IMR-90 (cell line): ENCODE measurements around the gene ADARB2. TPM values are rescaled to one million over a fixed set of nuclear protein-coding genes. Genes with fewer than 3 reads are reported as not detected.

ENCODE experiments used
- ATAC-seq: fragments of 200-7000 bp; cut with Tn5 transposase; 2 replicates; pipeline ENCODE4 v1.9.1; 2020; ENCODE audit warnings: low read depth, mild to moderate bottlenecking, moderate library complexity
- BruUV-seq: library from RNA; stranded (reverse); fragments of 400-500 nt; replicated peaks from 2 replicates; lab custom pipeline; 2021; lab: Mats Ljungman, UMichigan
- CTCF ChIA-PET: fragments of 300-600 bp; formaldehyde crosslinking; extraction: SDS; loops from one replicate; lab custom pipeline; 2021; ENCODE audit warnings: antibody characterized with exemption; lab: Yijun Ruan, JAX
- POLR2A ChIA-PET: fragments of 300-600 bp; sonication (Branson Sonifier 250); formaldehyde crosslinking; loops from one replicate; lab custom pipeline; 2022; ENCODE audit warnings: antibody characterized with exemption; ENCODE audit not compliant: unreplicated experiment; lab: Charles Lee
- DNase-seq: peaks from one replicate; pipeline ENCODE4 v3.0.0; 2013
- H2AFZ ChIP-seq: replicated peaks from 2 replicates; pipeline ENCODE3; 2013; ENCODE audit warnings: low read length, mild to moderate bottlenecking; ENCODE audit not compliant: poor library complexity
- H2AK5ac ChIP-seq: 2 replicates; pipeline ENCODE4 v1.6.1; 2013; ENCODE audit warnings: low read depth, low read length, inconsistent platforms
- H2AK9ac ChIP-seq: replicated peaks from 2 replicates; pipeline ENCODE3; 2013; ENCODE audit warnings: mild to moderate bottlenecking, low read depth, low read length, moderate library complexity; ENCODE audit not compliant: poor library complexity
- H2BK120ac ChIP-seq: 2 replicates; pipeline ENCODE4 v1.6.1; 2013; ENCODE audit warnings: low read depth, low read length, inconsistent platforms
- H2BK15ac ChIP-seq: 3 replicates; pipeline ENCODE4 v1.6.1; 2013; ENCODE audit warnings: low read depth, low read length, inconsistent platforms
- H2BK20ac ChIP-seq: 2 replicates; pipeline ENCODE4 v1.6.1; 2013; ENCODE audit warnings: low read depth, mild to moderate bottlenecking, inconsistent platforms, low read length, moderate library complexity
- H2BK5ac ChIP-seq: 2 replicates; pipeline ENCODE4 v1.6.1; 2013; ENCODE audit warnings: mild to moderate bottlenecking, low read depth, low read length, inconsistent platforms; ENCODE audit not compliant: poor library complexity, severe bottlenecking
- H3K14ac ChIP-seq: replicated peaks from 2 replicates; pipeline ENCODE4 v1.6.1; 2013; ENCODE audit warnings: low read depth, low read length, inconsistent platforms
- H3K18ac ChIP-seq: 2 replicates; pipeline ENCODE4 v1.6.1; 2013; ENCODE audit warnings: low read depth, low read length, control low read depth
- H3K23ac ChIP-seq: 2 replicates; pipeline ENCODE4 v1.6.1; 2013; ENCODE audit warnings: low read depth, low read length, inconsistent platforms
- H3K27ac ChIP-seq: 2 replicates; pipeline ENCODE4 v1.5.1; 2013; ENCODE audit warnings: mild to moderate bottlenecking, control low read depth, low read length; ENCODE audit not compliant: insufficient read depth
- H3K27me3 ChIP-seq: 2 replicates; pipeline ENCODE4 v1.6.1; 2013; ENCODE audit warnings: low read length; ENCODE audit not compliant: control insufficient read depth, insufficient read depth
- H3K36me3 ChIP-seq: 2 replicates; pipeline ENCODE4 v1.6.1; 2013; ENCODE audit warnings: low read length, mixed read lengths; ENCODE audit not compliant: control insufficient read depth, insufficient read depth
- H3K4ac ChIP-seq: 2 replicates; pipeline ENCODE4 v1.6.1; 2013; ENCODE audit warnings: low read depth, low read length, inconsistent platforms
- H3K4me1 ChIP-seq: 2 replicates; pipeline ENCODE4 v1.6.1; 2013; ENCODE audit warnings: low read length, mixed read lengths; ENCODE audit not compliant: control insufficient read depth, insufficient read depth
- H3K4me2 ChIP-seq: 2 replicates; pipeline ENCODE4 v1.6.1; 2013; ENCODE audit warnings: low read depth, mild to moderate bottlenecking, control low read depth, low read length, moderate library complexity
- H3K4me3 ChIP-seq: 2 replicates; pipeline ENCODE4 v1.5.1; 2013; ENCODE audit warnings: low read depth, mild to moderate bottlenecking, control low read depth, low read length, moderate library complexity; ENCODE audit not compliant: insufficient read depth
- H3K56ac ChIP-seq: 2 replicates; pipeline ENCODE4 v1.6.1; 2013; ENCODE audit warnings: low read length, inconsistent platforms; ENCODE audit not compliant: insufficient read depth; ENCODE audit errors: extremely low read depth
- H3K79me1 ChIP-seq, 2 experiments: 2 replicates each; pipeline ENCODE4 v1.6.1; 2013; ENCODE audit warnings: low read length in 2 of 2, inconsistent platforms in 1 of 2, low read depth in 1 of 2
- H3K9ac ChIP-seq: 2 replicates; pipeline ENCODE4 v1.6.1; 2013; ENCODE audit warnings: low read depth, low read length, control low read depth
- H3K9me1 ChIP-seq: 2 replicates; pipeline ENCODE4 v1.6.1; 2013; ENCODE audit warnings: low read length, inconsistent platforms; ENCODE audit not compliant: insufficient read depth
- H3K9me3 ChIP-seq: 2 replicates; pipeline ENCODE4 v1.6.1; 2013; ENCODE audit warnings: low read length; ENCODE audit not compliant: control insufficient read depth, insufficient read depth
- H4K20me1 ChIP-seq: 2 replicates; pipeline ENCODE4 v1.6.1; 2013; ENCODE audit warnings: low read length, inconsistent platforms; ENCODE audit not compliant: insufficient read depth
- H4K5ac ChIP-seq: 2 replicates; pipeline ENCODE4 v1.6.1; 2013; ENCODE audit warnings: mild to moderate bottlenecking, low read depth, low read length, control low read depth
- H4K8ac ChIP-seq, 2 experiments: 2 replicates each; pipeline ENCODE4 v1.6.1; 2013; ENCODE audit warnings: low read depth in 2 of 2, low read length in 2 of 2, control low read depth in 1 of 2, inconsistent platforms in 1 of 2
- H4K91ac ChIP-seq: 2 replicates; pipeline ENCODE4 v1.6.1; 2013; ENCODE audit warnings: low read depth, low read length, inconsistent platforms; ENCODE audit not compliant: insufficient read depth
- BHLHE40 ChIP-seq: fragments of 150-350 bp; IDR thresholded peaks from 2 replicates; pipeline ENCODE4 v1.6.1; 2016; ENCODE audit warnings: mild to moderate bottlenecking, low read depth, low read length
- CEBPB ChIP-seq: IDR thresholded peaks from 2 replicates; pipeline ENCODE4 v1.6.1; 2012; ENCODE audit warnings: low read depth, low read length, improper control_type of control experiment
- CHD1 ChIP-seq: IDR thresholded peaks from 2 replicates; pipeline ENCODE4 v1.6.1; 2012; ENCODE audit warnings: low read depth, low read length, improper control_type of control experiment
- FOS ChIP-seq: fragments of 150-350 bp; IDR thresholded peaks from 2 replicates; pipeline ENCODE4 v1.6.1; 2016; ENCODE audit warnings: low read depth, low read length
- MAFK ChIP-seq: IDR thresholded peaks from 2 replicates; pipeline ENCODE4 v1.6.1; 2012; ENCODE audit warnings: low read depth, low read length, improper control_type of control experiment
- MAZ ChIP-seq: IDR thresholded peaks from 2 replicates; pipeline ENCODE4 v1.6.1; 2012; ENCODE audit warnings: low read depth, mild to moderate bottlenecking, low read length, improper control_type of control experiment, moderate library complexity, borderline replicate concordance
- MXI1 ChIP-seq: IDR thresholded peaks from 2 replicates; pipeline ENCODE4 v1.6.1; 2012; ENCODE audit warnings: low read depth, mild to moderate bottlenecking, low read length, moderate library complexity, borderline replicate concordance
- NFE2L2 ChIP-seq: fragments of 150-350 bp; IDR thresholded peaks from 2 replicates; pipeline ENCODE4 v1.6.1; 2016; ENCODE audit warnings: low read depth, mild to moderate bottlenecking, low read length
- POLR2A ChIP-seq: IDR thresholded peaks from 2 replicates; pipeline ENCODE4 v1.6.1; 2012; ENCODE audit warnings: mild to moderate bottlenecking, low read depth, low read length
- RAD21 ChIP-seq: IDR thresholded peaks from 2 replicates; pipeline ENCODE4 v1.6.1; 2012; ENCODE audit warnings: low read length, improper control_type of control experiment
- RCOR1 ChIP-seq: IDR thresholded peaks from 2 replicates; pipeline ENCODE4 v1.6.1; 2012; ENCODE audit warnings: mild to moderate bottlenecking, low read length, improper control_type of control experiment; ENCODE audit not compliant: insufficient replicate concordance
- RFX5 ChIP-seq: IDR thresholded peaks from 2 replicates; pipeline ENCODE4 v1.8.0; 2012; ENCODE audit warnings: low read depth, mild to moderate bottlenecking, low read length, moderate library complexity
- SMC3 ChIP-seq: fragments of 150-350 bp; IDR thresholded peaks from 2 replicates; pipeline ENCODE4 v1.6.1; 2016; ENCODE audit warnings: low read depth, mild to moderate bottlenecking, antibody characterized with exemption, low read length, moderate library complexity
- WGBS, 2 experiments: methylation state at CpG; one replicate each; pipeline versions ENCODE4 v1.1.5 to v1.1.7; 2013; ENCODE audit warnings: missing lambda C conversion rate in 2 of 2; ENCODE audit not compliant: insufficient read length in 1 of 2; ENCODE audit errors: extremely low coverage in 2 of 2; 5-methylcytosine and 5-hydroxymethylcytosine counted together
- dilution Hi-C: fragments of 300-500 bp; cut with HindIII; formaldehyde crosslinking; loops from one replicate; pipeline ENCODE4 v1.14.3; 2018; ENCODE audit warnings: low sequenced_read_pairs; ENCODE audit not compliant: unreplicated experiment
- in situ Hi-C: fragments of 300-500 bp; cut with MboI; formaldehyde crosslinking; loops from 3 replicates; pipeline ENCODE4 v1.14.3; 2019; ENCODE audit warnings: low sequenced_read_pairs, inconsistent platforms, mixed read lengths
- intact Hi-C: fragments of 100-400 bp; cut with micrococcal nuclease; formaldehyde crosslinking; loops from 2 replicates; pipeline ENCODE4 v1.10.0; 2022
- polyA plus RNA-seq, 3 experiments: library from polyadenylated mRNA; depleted of rRNA; stranded (reverse); fragments of >200 nt; gene quantifications; 2 replicates each; pipeline ENCODE4 v1.2.3, GENCODE V29; 2012; ENCODE audit warnings: low replicate concordance in 1 of 3
- total RNA-seq: library from RNA; depleted of rRNA; stranded (reverse); fragments of >200 nt; gene quantifications from 2 replicates; pipeline ENCODE4 v1.2.3, GENCODE V29; 2012
- TF ChIP-seq, protein P1 (sequence below): conservative IDR thresholded peaks from 2 replicates; pipeline ENCODE4 v1.5.1; 2012; ENCODE audit warnings: mild to moderate bottlenecking, low read depth, low read length, improper control_type of control experiment
- TF ChIP-seq, protein P2 (sequence below): fragments of 150-350 bp; IDR thresholded peaks from 2 replicates; pipeline ENCODE4 v1.6.1; 2017; ENCODE audit warnings: mild to moderate bottlenecking, antibody characterized with exemption, low read length, low read depth
- TF ChIP-seq, protein P3 (sequence below): fragments of 150-350 bp; IDR thresholded peaks from 2 replicates; pipeline ENCODE4 v1.6.1; 2016; ENCODE audit warnings: low read depth, mild to moderate bottlenecking, low read length, moderate library complexity, borderline replicate concordance

ADARB2 gene
- total and polyA plus RNA-seq, 2 of the 4 experiments (the other 2 are of a cell fraction) = not detected

DNA sequence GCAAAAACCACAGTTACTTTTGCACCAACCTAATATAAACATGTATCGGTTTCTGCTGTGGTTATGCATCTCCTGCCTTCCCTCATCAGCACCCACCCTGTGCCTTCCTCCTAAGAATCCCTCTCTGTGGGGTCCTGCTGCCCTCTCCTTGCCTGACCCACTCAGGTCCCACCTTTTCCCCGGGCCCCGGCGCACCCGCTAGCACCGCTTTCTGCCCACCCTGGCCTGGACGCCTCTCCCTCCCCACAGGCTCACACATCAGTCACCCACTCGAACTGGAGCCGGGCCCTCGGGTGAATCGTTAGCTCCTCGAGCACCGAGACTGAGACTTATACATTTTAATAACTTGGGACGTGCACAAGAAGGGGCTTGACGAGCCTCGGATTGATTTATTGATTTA lies 110.5 kb downstream of the ADARB2 start:
- H4K91ac ChIP-seq = no peak overlapping the region
- no peak overlapping the region for H3K23ac ChIP-seq
- H3K4ac ChIP-seq = no peak overlapping the region
- no peak overlapping the region for H2AK5ac ChIP-seq
- no peak overlapping the region for H3K14ac ChIP-seq
- H3K56ac ChIP-seq = no peak overlapping the region
- no peak overlapping the region for H4K5ac ChIP-seq
- no peaks in the 10 kb centered on the region for H3K36me3 ChIP-seq
- H3K79me1 ChIP-seq = no peaks in the 10 kb centered on the region
- DNase-seq = no peak
- no peak overlapping the region for H2AK9ac ChIP-seq
- no peak overlapping the region for H2BK5ac ChIP-seq
- ChIA-PET POLR2A (no interaction called here), CTCF (no interaction called here)
- H3K9ac ChIP-seq = no peak overlapping the region
- dilution Hi-C loops = no loop called here
- no peak overlapping the region for H2BK15ac ChIP-seq
- no TSS peak for BruUV-seq
- H2BK20ac ChIP-seq = no peak overlapping the region
- H3K18ac ChIP-seq = no peak overlapping the region
- intact Hi-C loops = no loop called here
- H3K9me1 ChIP-seq = no peaks in the 10 kb centered on the region
- no peak overlapping the region for H2AFZ ChIP-seq
- H3K4me1 ChIP-seq = no peaks in the 10 kb centered on the region
- no peak overlapping the region for H2BK120ac ChIP-seq
- H3K4me2 ChIP-seq = no peak overlapping the region
- H3K9me3 ChIP-seq = peaks cover 48% of the 10 kb centered on the region
- in situ Hi-C loops = no loop called here
- H4K8ac ChIP-seq = no peak overlapping the region
- H4K20me1 ChIP-seq = no peaks in the 10 kb centered on the region
- TF ChIP-seq SMC3 (no peak), CHD1 (no peak), MAZ (no peak), RCOR1 (no peak), MXI1 (no peak), CEBPB (no peak), RAD21 (no peak), NFE2L2 (no peak), POLR2A (no peak), BHLHE40 (no peak), RFX5 (no peak), FOS (no peak), MAFK (no peak)
- TF ChIP-seq, protein P1, sequence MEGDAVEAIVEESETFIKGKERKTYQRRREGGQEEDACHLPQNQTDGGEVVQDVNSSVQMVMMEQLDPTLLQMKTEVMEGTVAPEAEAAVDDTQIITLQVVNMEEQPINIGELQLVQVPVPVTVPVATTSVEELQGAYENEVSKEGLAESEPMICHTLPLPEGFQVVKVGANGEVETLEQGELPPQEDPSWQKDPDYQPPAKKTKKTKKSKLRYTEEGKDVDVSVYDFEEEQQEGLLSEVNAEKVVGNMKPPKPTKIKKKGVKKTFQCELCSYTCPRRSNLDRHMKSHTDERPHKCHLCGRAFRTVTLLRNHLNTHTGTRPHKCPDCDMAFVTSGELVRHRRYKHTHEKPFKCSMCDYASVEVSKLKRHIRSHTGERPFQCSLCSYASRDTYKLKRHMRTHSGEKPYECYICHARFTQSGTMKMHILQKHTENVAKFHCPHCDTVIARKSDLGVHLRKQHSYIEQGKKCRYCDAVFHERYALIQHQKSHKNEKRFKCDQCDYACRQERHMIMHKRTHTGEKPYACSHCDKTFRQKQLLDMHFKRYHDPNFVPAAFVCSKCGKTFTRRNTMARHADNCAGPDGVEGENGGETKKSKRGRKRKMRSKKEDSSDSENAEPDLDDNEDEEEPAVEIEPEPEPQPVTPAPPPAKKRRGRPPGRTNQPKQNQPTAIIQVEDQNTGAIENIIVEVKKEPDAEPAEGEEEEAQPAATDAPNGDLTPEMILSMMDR = no peak
- TF ChIP-seq, protein P2, sequence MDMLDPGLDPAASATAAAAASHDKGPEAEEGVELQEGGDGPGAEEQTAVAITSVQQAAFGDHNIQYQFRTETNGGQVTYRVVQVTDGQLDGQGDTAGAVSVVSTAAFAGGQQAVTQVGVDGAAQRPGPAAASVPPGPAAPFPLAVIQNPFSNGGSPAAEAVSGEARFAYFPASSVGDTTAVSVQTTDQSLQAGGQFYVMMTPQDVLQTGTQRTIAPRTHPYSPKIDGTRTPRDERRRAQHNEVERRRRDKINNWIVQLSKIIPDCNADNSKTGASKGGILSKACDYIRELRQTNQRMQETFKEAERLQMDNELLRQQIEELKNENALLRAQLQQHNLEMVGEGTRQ = no peak
- TF ChIP-seq, protein P3, sequence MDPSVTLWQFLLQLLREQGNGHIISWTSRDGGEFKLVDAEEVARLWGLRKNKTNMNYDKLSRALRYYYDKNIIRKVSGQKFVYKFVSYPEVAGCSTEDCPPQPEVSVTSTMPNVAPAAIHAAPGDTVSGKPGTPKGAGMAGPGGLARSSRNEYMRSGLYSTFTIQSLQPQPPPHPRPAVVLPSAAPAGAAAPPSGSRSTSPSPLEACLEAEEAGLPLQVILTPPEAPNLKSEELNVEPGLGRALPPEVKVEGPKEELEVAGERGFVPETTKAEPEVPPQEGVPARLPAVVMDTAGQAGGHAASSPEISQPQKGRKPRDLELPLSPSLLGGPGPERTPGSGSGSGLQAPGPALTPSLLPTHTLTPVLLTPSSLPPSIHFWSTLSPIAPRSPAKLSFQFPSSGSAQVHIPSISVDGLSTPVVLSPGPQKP = no peak
- no peak overlapping the region for H3K27ac ChIP-seq
- no peaks in the 10 kb centered on the region for H3K27me3 ChIP-seq
- H3K4me3 ChIP-seq = no peak overlapping the region
- no peak for ATAC-seq
- WGBS, 2 experiments = 68% methylated on average over 10 of the region's 16 CpGs; no CpG with 5 or more reads in 1 of the 2 experiments
